NCI-H460 (cell line): ENCODE measurements around the gene FBXL16. TPM values are rescaled to one million over a fixed set of nuclear protein-coding genes. Genes with fewer than 3 reads are reported as not detected.

ENCODE experiments used
- DNase-seq: peaks from one replicate; pipeline ENCODE4 v3.0.0-alpha.2; 2016; ENCODE audit warnings: low read depth; ENCODE audit errors: extremely low read depth
- total RNA-seq: library from RNA; depleted of rRNA; stranded (reverse); fragments of >200 nt; shearing (Covaris generic); gene quantifications from 2 replicates; pipeline ENCODE4 v1.2.3, GENCODE V29; 2014

FBXL16 gene
- total RNA-seq, 1 experiment from 2014 or later, result 1.7 TPM

DNA sequence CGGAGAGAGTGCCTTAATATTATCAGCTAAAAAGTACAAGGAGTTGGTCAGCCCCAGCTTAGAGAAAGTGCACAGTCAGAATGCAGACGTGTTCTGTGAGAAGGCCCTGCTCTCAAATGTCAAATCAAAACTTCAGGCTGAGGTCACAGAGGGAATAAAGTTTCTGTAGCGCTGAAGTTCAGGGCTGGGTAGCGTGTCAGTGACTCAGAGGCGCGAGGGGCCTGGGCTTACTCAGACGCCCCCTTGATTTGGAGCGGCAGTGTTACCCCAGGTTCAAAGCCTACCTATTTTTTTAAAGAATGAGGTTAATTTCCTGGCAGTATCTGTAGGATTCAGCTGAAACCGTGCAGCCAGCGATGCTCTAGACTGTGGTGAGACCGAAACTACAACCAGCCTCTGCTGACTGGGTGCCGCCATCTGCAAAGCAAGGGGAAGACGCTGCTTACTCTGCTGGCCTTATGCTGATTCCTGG is 30.4 kb upstream of the FBXL16 start:
- no peak for DNase-seq

DNA sequence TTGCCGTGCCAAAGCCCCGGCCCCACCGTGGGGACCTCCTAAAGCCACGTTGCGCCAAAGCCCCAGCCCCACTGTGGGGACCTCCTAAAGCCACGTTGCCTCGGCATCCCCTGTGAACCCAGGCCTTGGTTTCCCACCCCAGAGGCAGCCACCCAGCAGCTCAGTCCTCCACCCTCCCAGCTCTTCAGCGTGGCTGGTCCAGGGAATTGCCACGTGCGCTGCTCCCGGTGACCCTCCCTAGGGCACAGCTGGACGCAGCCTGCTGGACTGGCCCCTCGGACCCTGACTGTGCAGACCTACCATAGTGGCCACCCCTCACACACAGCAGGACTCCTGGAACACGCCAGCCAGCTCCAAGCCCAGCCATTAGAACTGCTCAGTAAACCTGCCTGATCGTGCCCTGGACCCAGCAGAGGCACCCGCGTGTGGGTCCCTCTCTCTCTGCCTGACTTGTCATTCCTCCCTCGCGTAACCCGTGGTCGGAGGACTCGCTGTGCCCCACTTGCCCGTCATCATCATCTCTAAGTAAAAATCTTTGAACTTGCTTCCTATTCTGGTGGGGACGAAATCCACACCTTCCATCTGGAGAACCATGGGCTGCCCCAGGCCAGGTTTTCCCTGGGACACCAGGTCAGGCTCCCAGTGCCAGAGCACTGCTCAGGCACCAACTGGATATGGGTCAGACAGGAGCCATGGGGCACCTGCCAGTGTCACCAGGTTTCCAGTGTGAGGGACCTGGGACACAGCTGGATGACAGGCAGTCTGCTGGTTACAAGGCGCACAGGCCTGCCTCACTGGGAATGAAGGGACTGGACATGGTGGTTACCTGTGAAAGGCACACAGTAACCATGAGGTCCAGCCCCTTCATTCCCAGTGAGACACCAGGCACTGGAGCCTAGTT is 29.6 kb upstream of the FBXL16 start:
- DNase-seq, result no peak

DNA sequence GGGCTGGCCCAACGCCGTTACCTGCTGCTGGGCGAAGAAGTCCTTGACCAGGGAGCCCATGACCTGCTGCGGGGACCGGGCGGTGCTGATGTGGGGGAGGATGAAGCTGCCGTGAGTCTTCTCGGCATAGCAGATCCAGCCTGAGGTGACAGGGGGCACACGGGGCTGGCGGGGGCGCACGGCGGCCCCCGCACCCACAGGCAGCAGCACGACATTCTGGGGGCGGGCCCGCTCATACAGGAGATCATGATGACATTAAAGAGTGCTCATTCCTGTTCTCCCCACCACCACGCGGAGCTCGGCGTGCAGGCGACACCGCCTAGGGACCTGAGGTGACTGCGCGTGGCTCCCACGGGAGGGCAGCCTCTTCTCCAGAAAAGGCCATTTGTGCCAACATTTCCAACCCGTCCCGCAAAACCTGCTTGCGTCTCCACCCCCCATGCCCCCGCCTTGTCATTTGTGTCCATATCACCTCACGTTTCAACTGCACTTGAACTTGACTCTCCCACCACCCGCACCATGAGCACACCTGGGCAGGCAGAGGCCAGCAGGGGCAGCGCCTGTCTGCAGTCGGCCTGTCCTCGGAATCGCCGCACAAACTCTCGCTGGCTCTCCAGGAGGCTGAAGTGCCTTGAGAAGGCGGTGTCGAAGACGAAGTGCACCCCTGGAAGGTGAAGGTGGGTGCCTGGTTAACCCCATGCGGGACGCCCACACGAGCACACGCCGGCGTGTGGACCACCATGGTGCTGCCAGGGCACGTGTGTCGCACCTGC is 28.8 kb upstream of the FBXL16 start:
- DNase-seq, result no peak

DNA sequence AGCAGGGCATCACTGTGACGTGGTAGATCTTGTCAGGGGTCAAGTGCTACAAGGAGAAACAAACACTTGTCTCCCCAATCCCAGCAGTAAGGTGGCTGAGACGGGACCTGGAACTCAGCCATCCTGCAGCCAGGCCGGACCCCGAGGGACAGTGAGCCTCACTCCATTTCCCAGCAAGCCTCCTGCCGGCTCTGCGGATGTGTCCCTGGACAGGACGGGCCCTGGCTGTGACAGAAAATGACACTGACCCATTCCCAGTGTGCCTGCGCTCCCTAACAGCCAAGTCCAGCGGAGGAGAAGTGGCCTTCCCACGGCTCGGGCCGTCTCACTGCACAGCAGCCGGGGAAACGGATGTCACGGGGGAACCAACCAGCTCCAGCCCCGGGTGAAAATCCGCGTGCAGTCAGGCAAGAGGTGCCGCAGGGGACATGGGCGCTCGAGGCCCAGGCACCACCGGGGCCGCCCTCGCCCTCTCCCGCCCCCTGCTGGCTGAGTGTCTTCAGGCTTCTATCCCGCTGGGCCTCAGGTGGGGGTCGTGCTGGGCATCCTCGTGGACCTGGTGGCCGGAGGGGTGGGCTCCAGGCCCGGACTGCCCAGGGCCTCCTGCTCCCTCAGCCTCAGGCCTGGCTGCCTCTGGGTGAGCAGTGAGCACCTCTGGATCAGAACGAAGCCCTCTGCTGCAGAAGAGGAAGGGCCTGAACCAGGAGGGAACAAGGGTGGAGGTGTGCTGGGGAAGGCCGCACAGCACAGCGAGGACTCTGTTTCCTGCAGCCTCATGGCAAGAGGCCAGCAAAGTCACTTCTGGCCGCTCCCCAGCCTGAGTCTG is 28.0 kb upstream of the FBXL16 start:
- no peak for DNase-seq

DNA sequence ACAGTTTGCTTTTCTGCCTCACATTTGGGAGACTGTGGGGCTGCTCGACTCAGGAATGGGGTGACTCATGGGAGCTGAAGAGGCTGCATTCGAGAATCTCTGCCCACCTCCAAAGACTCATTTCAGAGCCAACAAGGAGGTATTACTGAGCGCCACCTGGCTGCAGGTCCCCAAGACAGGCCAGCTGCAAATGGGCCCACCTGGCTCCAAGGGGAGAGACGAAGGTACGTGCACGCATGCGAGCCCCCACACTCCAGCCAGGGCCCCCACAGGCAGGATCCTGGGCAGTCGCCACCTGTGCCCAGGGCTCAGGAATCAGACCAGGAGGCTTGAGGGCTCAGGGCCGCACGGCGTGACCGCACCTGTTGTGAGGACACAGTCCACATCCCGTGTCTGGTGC is 27.3 kb upstream of the FBXL16 start:
- no peak for DNase-seq

DNA sequence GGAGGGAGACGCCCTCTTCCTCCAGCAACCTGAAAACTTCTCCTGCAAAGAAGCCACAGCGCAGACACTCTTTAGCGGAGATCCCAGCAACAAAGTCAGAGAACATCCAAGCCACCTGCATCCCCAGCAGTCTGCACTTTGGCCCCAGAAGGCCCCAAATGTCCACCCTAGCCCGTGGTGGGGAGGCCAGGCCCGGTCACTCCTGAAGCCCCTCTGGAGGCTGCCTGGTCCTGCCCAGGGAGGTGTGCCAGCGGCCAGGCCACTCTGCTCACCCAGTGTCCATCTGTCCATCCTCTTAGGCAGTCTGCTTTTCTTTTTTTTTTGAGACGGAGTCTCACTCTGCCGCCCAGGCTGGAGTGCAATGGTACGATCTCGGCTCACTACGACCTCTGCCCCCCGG is 26.7 kb upstream of the FBXL16 start:
- DNase-seq, result no peak

DNA sequence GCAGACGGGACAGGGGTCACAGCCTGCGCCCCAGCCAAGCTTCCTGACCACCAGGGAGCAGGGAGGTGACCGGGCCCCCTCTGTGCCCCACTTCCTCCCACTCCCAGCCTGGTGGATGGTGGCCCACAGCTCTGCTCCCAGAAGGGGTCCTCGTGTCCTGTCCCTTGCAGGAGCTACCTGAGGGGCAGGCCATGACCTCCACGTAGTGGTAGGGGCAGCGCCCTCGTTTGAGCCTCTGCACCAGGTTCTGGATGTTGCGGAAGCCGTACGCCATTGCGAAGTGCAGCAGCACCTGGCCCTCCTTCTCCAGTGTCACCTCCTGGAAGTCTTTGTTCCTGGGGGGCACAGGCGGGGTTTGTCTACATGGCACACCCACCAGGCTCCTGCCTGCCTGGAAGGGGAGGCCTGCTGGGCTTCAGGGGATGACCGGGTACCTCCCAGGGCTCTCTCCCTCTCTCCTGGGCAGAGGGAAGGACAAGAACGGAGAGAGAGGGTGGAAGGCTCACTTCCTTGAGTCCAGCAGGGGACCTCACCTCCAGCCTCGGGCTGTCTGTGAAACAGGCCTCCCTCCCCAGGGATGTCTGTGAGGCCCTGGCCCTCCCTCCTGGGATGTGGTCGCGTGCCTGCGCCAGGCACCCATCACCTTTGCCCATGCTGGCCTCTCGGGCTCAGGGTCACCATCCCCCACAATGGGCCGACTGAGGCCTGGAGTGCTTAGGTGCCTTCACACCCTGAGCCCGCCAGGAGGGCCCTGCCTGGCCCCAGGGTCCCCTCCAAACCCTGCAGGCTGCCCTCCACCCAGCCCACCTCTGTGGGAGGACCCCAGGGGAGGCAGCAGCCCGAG is 25.3 kb upstream of the FBXL16 start:
- DNase-seq, result no peak

DNA sequence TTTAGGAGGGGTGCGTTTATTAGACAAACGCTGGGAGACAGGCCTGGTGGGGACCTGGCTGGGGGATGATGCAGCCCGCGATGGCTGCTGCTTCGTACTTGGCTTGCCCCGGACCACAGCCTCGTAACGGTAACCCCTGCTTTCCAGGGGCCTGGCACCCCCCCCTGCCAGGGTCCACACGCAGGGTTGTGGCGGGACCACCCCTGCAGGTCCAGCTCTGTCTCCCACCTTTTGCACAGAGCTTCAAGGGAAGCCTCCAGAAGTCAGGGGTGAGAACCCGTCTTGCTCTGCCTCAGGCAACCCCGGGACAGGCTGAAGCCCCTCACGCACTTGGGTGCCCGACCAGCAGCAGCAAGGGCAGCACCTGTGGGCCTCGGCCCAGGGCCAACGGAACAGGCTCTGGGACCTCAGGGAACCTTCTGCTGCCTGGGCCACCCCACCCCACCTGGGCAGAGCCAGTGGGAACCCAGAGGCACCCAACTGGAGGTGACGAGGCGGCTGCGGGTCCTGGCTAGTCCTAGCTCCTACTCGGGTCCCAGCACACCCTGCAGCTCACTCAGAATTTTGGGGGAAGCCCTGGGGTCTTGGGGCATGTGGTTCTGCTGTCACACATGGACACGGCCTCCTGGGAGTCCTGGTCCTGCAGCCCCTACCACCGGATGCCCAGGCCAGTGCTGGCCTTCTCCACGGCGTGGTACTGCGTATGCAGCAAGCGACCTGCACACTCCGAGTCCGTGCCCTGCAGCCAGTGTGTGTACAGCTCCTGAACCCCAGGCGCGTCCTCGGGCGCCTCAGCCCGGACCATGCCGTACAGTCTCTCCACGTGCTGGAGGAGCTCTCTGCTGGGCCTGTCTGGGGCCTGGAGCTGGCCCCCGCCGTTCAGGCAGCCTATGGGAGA is 24.4 kb upstream of the FBXL16 start:
- no peak for DNase-seq

DNA sequence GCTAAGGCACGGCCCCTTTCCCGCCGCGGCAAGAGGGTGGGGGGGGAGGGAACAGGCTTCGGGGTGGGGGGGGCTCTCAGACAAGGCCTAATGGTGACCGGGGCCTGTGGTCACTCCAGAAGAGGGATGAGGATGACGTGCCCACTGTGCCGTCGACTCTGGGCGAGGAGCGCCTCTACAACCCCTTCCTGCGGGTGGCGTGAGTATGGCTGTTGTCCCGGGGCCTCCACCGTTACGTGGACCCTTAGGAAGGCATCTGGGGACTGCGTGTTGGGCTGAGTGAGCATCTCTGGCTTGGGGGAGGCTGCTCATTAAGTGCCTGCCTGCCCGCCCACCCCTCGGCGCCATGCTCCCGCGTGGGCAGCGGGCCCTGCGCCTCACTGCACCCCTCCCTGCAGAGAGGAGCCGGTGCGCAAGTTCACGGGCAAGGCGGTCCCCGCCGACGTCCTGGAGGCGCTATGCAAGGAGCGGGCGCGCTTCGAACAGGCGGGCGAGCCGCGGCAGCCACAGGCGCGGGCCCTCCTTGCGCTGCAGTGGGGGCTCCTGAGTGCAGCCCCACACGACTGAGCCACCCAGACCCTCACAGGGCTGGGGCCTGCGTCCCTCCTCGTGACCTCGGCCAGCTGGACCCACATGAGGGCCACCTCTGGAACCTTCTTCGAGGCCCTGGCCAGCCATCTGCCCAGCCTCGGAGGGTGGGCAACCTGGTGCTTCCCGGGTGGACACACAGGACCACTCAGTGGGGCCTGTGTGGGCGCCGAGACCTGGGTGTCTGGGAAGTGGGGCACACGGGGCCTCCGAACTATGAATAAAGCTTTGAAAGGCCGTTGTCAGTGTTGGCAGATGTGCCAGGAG is 23.5 kb upstream of the FBXL16 start:
- no peak for DNase-seq

DNA sequence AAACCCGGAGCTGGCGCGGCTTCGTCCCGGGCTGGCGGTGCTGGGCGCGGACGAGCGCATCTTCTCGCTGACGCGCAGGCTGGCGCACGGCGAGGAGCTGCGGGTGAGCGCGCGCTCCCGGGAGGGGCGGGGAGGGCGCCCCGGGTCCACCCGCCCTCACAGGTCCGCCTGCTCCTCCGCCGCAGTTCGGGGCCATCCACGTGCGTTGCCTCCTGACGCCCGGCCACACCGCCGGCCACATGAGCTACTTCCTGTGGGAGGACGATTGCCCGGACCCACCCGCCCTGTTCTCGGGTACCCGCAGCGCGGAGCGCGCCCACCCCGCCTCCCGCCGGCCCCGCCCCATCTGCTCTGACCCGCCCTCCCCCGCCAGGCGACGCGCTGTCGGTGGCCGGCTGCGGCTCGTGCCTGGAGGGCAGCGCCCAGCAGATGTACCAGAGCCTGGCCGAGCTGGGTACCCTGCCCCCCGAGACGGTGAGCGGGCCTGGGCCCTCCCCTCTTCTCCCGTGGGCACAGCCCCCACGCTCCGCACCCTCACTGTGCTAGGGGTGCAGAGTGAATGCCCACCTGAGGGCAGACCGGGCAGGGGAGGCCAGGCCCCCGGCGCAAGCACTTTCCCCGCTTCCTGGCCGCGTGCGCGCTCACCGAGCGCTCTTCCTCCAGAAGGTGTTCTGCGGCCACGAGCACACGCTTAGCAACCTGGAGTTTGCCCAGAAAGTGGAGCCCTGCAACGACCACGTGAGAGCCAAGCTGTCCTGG is 22.7 kb upstream of the FBXL16 start:
- DNase-seq, result peak; percentile 82

DNA sequence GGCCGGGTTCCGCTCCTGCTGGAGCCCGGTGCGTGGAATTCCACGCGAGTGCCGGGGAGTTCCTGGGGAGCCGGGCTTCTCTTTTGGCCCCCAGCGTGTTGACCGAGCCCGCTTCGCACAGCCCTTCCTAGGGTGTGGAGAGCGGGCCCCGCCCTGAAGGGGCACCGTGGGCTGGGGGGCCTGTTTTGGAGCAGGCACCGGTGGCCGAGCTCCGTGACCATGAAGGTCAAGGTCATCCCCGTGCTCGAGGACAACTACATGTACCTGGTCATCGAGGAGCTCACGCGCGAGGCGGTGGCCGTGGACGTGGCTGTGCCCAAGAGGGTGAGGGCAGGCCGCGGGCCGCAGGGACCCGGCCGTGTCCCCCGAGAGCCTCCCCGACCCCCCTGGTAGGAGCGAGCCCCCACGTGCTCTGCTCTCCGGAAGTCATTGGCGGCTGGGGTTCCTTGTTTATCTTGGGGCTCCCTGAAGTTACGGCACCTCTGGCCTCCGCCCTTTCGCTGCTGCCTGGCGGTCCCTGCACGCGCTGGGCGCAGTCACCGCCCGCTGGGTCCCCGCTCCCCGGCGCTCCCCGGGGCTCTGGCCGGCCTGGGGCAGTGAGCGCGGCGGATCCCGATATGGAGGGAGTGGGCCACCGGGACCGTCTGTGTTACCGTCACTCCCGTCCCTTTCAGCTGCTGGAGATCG is 21.8 kb upstream of the FBXL16 start:
- no peak for DNase-seq

DNA sequence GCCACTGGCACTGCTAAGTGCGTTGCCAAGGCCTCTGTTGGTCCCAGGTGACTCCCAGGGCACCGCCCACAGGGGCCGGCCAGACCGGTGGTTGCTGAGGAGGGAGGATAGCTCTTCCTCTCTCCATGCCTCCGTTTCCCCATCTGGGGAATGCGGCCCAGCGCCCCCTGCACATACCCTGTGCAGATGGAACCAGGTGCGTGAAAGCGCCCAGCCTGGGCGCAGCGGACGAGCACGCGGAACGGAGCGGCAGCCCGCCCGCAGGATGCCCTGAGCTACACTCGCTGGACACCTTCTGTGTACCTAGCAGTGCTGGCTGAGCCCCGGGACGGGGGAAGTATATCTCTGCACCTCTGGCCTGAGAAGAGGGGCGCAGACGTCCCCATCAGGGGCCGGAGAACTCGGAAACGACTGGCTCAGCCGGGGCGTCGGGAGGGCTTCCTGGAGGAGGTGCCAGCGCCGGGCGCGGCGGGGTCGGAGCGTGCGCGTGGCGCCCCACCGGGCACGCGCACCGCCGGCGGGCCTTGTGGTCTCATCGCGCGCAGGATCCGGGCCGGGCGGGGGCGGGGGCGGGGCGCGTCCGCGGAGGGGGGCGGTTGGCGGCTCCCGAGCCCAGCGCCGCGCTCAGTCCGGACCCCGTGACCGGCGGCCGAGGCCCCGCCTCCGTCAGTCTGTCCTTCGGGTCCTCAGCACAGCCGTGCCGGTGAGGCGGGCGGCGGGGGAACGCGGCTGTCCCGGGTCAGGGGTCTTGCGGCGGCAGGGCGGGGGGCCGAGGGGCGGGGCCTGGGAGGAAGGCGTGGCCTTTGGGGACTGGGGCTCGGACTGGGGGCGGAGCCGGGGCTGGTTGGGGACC is 21.1 kb upstream of the FBXL16 start, which contains the start of the genes CCDC78 and HAGHL:
Gene CCDC78, minus strand, starts transcription at position 6 of the 853 bp plus-strand sequence. CDS start 76 bp downstream, outside the sequence.
Gene HAGHL, plus strand, starts transcription at position 669 of the 853 bp plus-strand sequence. CDS start 404 bp downstream, outside the sequence.
- DNase-seq, result no peak

DNA sequence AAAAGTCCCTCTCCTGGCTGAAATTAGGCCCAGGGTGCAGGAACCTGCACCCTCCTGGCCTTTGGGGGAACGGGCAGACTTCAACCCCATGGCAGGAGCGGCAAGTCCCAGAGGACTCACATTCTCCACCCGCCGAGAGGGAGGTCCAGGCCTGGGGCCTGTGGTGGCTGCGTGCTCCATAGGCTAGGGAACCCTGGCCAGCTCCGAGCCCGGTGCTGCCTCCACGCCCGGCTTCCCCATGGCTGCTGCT is 20.5 kb upstream of the FBXL16 start:
- DNase-seq, result no peak

DNA sequence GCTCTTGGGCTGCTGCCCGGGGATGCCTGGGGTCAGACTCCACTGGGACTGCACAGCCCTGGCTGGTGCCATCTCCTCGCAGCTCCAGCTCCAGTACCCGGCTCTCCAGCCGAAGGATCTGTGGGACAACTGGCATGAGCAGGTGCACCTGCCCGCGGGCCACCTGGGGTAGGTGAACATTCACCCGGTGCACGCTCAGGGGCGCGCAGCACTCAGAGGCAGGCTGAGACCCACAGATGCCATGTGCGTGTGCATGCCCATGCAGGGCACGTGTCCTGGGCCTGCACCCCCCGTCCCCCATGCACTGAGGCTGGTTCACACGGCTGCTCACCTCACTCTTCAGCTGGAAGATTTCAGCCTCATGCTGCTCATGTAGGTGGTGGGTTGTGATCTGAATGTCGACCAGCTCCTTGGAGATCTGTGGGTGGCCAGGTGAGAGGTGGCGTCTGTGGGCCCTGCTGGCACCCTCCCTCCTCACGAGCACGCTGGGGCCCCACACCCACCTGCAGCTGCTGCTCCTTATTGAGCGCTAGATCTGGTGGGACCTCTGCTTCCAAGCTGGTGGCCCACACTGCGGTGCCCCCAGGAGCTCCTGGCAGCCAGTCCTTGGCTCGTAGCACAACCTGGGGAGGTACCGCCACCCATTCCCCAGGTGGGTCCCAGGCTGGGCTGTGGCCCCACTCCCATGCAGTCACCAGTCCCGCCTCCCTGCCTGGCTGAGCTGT is 20.0 kb upstream of the FBXL16 start:
- DNase-seq, result no peak

DNA sequence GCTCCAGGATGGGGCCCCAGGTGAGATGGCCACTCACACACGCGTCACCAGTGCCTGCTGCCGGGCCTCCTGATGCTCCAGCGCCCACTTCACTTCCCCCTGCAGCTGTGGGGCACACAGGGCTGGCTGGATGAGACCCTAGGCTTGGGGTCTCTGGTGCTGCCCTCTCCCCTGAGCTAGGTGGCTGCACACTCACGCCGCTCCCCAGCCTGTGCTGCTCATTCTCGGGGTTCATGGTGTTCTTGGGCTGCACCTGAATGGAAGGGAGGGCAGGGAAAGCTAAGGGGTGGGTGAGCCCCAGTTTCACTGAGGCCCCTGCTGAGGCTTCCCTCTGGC is 19.4 kb upstream of the FBXL16 start:
- DNase-seq, result no peak
